NB4 (cell line): Measurements from ENCODE around the gene TMEM196.

Experiments
- DNase-seq: peaks from one replicate; pipeline ENCODE4 v3.0.0; 2010; ENCODE audit warnings: low read depth
- H3K4me3 ChIP-seq: one replicate; pipeline ENCODE4 v1.5.1; 2011; ENCODE audit warnings: mild to moderate bottlenecking, low read depth, low read length, moderate library complexity
- MYC ChIP-seq: IDR thresholded peaks from 2 replicates; pipeline ENCODE4 v1.6.1; 2011; ENCODE audit warnings: low read depth, low read length
- POLR2A ChIP-seq: IDR thresholded peaks from 2 replicates; pipeline ENCODE4 v1.6.1; 2011; ENCODE audit warnings: mild to moderate bottlenecking; ENCODE audit not compliant: insufficient read length; ENCODE audit errors: extremely low read depth
- TF ChIP-seq, protein P1 (sequence below): IDR thresholded peaks from 2 replicates; pipeline ENCODE4 v1.6.1; 2011; ENCODE audit warnings: low read depth, low read length
- TF ChIP-seq, protein P2 (sequence below): IDR thresholded peaks from one replicate; pipeline ENCODE4 v1.5.1; 2012; ENCODE audit warnings: low read depth, low read length

The TMEM196 gene

DNA sequence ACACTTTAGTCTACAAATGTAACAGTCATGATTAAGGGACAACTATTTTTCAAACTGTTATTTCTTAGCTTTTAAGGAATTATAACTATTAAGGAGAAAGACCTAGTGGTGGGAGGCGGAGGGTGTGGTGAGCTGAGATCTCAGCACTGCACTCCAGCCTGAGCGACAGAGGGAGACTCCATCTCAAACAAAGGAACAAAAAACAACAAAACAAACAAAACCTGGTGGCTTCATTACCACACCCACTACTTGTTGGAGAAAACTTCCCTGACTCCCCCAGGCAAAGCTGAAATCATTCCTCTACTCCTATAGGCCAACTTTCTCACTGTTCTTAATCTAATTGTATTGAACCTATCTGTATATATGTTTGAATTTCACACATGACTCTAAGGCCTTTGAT, 67.8 kb downstream of the TMEM196 start:
- no peak for TF ChIP-seq POLR2A
- no peak for TF ChIP-seq MYC
- TF ChIP-seq, protein P1, sequence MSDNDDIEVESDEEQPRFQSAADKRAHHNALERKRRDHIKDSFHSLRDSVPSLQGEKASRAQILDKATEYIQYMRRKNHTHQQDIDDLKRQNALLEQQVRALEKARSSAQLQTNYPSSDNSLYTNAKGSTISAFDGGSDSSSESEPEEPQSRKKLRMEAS, result no peak
- no peak for DNase-seq
- peak overlapping the region; percentile 98 for H3K4me3 ChIP-seq

DNA sequence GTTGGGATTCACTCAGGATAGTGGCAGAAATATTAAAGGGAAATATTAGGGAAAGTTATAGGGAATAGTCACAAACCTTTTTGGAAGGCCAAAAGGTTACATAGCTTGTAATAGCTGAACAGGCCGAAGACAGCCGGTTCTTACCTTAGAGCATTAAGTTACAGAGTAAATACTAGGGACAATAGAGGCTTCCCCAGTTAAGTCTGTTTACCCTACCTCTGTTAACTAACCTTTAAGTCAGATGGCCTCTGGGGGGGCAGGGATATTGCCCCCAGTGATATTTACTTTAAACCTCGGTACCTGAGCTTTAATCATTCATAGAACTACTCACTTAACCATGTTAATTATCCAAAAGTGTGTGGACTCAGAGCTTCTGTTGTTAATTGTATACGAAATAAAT, 71.9 kb downstream of the TMEM196 start:
- no peak overlapping the region for H3K4me3 ChIP-seq
- TF ChIP-seq POLR2A (no peak), MYC (no peak)
- TF ChIP-seq, protein P1, result no peak
- TF ChIP-seq, protein P2, sequence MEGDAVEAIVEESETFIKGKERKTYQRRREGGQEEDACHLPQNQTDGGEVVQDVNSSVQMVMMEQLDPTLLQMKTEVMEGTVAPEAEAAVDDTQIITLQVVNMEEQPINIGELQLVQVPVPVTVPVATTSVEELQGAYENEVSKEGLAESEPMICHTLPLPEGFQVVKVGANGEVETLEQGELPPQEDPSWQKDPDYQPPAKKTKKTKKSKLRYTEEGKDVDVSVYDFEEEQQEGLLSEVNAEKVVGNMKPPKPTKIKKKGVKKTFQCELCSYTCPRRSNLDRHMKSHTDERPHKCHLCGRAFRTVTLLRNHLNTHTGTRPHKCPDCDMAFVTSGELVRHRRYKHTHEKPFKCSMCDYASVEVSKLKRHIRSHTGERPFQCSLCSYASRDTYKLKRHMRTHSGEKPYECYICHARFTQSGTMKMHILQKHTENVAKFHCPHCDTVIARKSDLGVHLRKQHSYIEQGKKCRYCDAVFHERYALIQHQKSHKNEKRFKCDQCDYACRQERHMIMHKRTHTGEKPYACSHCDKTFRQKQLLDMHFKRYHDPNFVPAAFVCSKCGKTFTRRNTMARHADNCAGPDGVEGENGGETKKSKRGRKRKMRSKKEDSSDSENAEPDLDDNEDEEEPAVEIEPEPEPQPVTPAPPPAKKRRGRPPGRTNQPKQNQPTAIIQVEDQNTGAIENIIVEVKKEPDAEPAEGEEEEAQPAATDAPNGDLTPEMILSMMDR, result no peak
- no peak for DNase-seq

DNA sequence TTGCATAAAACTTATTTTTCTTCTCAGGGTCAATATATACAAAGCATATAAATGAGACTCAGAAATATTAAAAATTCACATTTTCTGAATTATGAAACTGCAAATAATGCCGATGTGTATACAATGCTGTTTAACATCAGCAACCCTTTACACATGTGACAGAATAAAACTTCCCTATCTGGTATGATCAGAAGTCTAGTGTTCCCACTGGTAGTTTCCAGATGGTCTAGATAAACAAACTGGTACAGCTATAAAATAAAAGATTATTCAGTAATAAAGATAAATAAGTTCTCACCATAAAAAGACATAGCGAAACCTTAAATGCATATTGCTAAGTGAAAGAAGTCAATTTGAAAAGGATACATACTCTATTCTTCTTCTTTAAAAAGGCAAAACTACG, 72.5 kb downstream of the TMEM196 start:
- no peak for DNase-seq
- no peak overlapping the region for H3K4me3 ChIP-seq
- TF ChIP-seq, protein P2, result no peak
- TF ChIP-seq, protein P1, result no peak
- TF ChIP-seq POLR2A (no peak), MYC (no peak)

DNA sequence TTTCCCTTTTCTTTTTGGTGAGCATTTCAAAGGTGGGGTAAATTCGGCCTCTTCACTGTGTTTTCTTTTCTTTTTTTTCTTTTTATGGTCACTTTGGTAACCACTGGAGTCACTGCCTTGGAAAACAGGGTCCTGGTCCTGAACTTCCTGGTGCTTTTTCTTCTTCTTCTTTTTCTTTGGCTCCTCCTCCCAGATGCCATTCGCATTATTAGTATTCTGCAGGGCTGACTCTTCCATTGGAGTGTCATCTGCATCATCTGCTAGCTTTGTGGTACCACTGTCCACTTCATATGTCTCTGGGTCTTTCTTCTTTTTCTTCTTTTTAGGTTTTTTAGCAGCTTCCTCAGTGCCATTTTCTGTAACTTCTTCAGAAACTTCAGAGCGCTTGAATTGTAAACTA, 75.1 kb downstream of the TMEM196 start:
- TF ChIP-seq, protein P2, result no peak
- TF ChIP-seq POLR2A (no peak), MYC (no peak)
- TF ChIP-seq, protein P1, result no peak
- no peak overlapping the region for H3K4me3 ChIP-seq
- no peak for DNase-seq

DNA sequence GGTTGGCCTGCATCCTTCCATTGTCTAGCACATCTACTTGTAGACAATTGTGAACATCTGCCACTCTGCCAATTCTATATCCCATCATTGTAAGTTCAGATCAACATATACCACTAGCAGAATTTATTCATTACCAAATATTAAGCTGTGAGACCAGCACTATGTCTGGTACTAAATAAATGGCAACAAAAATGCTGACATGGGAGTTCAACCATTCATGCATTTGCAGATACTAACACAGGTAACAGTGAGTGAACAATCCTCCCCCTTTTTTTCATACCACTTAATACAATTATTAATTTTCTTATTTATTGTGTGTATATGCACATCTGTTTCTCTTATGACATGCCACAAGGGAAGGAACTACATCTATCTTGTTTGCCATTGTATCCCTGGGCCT, 76.5 kb downstream of the TMEM196 start:
- no peak overlapping the region for H3K4me3 ChIP-seq
- no peak for DNase-seq
- TF ChIP-seq POLR2A (no peak), MYC (no peak)
- TF ChIP-seq, protein P2, result no peak
- TF ChIP-seq, protein P1, result no peak

DNA sequence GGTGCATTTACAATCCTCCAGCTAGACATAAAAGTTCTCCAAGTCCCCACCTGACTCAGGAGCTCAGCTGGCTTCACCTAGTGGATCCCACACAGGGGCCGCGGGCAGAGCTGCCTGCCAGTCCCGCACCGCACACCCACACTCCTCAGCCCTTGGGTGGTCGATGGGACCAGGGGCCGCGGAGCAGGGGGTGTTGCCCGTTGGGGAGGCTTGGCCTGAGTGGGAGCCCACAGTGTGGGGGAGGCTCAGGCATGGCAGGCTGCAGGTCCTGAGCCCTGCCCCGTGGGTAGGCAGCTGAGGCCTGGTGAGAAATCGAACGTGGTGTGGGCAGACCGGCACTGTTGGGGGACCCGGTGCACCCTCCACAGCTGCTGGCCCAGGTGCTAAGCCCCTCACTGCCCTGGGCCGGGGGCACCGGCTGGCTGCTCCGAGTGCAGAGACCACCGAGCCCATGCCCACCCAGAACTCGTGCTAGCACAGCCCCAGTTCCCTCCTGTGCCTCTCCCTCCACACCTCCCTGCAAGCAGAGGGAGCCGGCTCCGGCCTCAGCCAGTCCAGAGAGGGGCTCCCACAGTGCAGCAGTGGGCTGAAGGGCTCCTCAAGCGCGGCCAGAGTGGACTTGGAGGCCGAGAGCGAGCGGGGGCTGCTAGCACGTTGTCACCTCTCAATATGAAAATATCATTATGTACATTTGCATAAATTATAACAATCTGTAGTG, 81.1 kb downstream of the TMEM196 start:
- no peak overlapping the region for H3K4me3 ChIP-seq
- DNase-seq, result no peak
- TF ChIP-seq MYC (no peak), POLR2A (no peak)
- TF ChIP-seq, protein P1, result no peak
- TF ChIP-seq, protein P2, result no peak
